KMS-11 (cell line): ENCODE data around the gene ACSM6.

Experiments used
- H2AFZ ChIP-seq: fragments of 200-600 bp; sonication (generic); 2 replicates; pipeline ENCODE4 v1.6.1; 2016; ENCODE audit warnings: antibody characterized with exemption, mixed run types, low read depth
- H3K27ac ChIP-seq: fragments of 200-600 bp; sonication (generic); 2 replicates; pipeline ENCODE4 v1.6.1; 2016; ENCODE audit warnings: mild to moderate bottlenecking, mixed run types
- H3K27me3 ChIP-seq: fragments of 200-600 bp; sonication (generic); 2 replicates; pipeline ENCODE4 v1.6.1; 2017; ENCODE audit warnings: mild to moderate bottlenecking, low read depth, mixed run types, moderate library complexity; ENCODE audit not compliant: insufficient read depth
- H3K36me3 ChIP-seq: fragments of 200-600 bp; sonication (generic); 2 replicates; pipeline ENCODE4 v1.6.1; 2017; ENCODE audit warnings: mild to moderate bottlenecking, mixed run types; ENCODE audit not compliant: insufficient read depth
- H3K4me1 ChIP-seq: fragments of 200-600 bp; sonication (generic); 2 replicates; pipeline ENCODE4 v1.6.1; 2016; ENCODE audit warnings: mild to moderate bottlenecking, low read depth, mixed run types; ENCODE audit not compliant: poor library complexity, severe bottlenecking
- H3K4me2 ChIP-seq: fragments of 200-600 bp; sonication (generic); 2 replicates; pipeline ENCODE4 v1.7.0; 2016; ENCODE audit warnings: mild to moderate bottlenecking, mixed run types
- H3K4me3 ChIP-seq: fragments of 200-600 bp; sonication (generic); IDR thresholded peaks from 2 replicates; pipeline ENCODE4 v1.6.1; 2017; ENCODE audit warnings: low read depth, low read length, mixed read lengths; ENCODE audit not compliant: insufficient read depth
- H3K79me2 ChIP-seq: fragments of 200-600 bp; sonication (generic); 2 replicates; pipeline ENCODE4 v1.6.1; 2016; ENCODE audit warnings: low read depth, mixed run types; ENCODE audit not compliant: insufficient read depth
- H3K9ac ChIP-seq: fragments of 200-600 bp; sonication (generic); 2 replicates; pipeline ENCODE4 v1.6.1; 2016; ENCODE audit warnings: mild to moderate bottlenecking, mixed run types
- H4K20me1 ChIP-seq: fragments of 200-600 bp; sonication (generic); 2 replicates; pipeline ENCODE4 v1.6.1; 2016; ENCODE audit warnings: mild to moderate bottlenecking, mixed run types; ENCODE audit not compliant: insufficient read depth
- TF ChIP-seq, protein P1 (sequence below): fragments of 200-600 bp; sonication (generic); conservative IDR thresholded peaks from 2 replicates; pipeline ENCODE4 v1.6.1; 2017; ENCODE audit warnings: low read depth, mild to moderate bottlenecking, antibody characterized with exemption, low read length, moderate library complexity, mixed read lengths

ACSM6 gene

GRCh38 chr10:95266674-95267095 lies 72.6 kb downstream of the ACSM6 start:
- no peak overlapping the region for H3K4me3 ChIP-seq
- H4K20me1 ChIP-seq: no peaks in the 10 kb centered on the region
- H3K9ac ChIP-seq: no peak overlapping the region
- peak overlapping the region; percentile 19; the same call in 1 of the 2 replicates for H3K4me2 ChIP-seq
- TF ChIP-seq, protein P1, sequence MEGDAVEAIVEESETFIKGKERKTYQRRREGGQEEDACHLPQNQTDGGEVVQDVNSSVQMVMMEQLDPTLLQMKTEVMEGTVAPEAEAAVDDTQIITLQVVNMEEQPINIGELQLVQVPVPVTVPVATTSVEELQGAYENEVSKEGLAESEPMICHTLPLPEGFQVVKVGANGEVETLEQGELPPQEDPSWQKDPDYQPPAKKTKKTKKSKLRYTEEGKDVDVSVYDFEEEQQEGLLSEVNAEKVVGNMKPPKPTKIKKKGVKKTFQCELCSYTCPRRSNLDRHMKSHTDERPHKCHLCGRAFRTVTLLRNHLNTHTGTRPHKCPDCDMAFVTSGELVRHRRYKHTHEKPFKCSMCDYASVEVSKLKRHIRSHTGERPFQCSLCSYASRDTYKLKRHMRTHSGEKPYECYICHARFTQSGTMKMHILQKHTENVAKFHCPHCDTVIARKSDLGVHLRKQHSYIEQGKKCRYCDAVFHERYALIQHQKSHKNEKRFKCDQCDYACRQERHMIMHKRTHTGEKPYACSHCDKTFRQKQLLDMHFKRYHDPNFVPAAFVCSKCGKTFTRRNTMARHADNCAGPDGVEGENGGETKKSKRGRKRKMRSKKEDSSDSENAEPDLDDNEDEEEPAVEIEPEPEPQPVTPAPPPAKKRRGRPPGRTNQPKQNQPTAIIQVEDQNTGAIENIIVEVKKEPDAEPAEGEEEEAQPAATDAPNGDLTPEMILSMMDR: no peak
- no peaks in the 10 kb centered on the region for H3K27me3 ChIP-seq
- H3K79me2 ChIP-seq: no peaks in the 10 kb centered on the region
- peaks cover 77% of the 10 kb centered on the region for H3K4me1 ChIP-seq
- peaks cover 3% of the 10 kb centered on the region for H3K36me3 ChIP-seq
- H3K27ac ChIP-seq: peak overlapping the region; percentile 34; the same call in 1 of the 2 replicates
- no peak overlapping the region for H2AFZ ChIP-seq

GRCh38 chr10:95267251-95267650 lies 73.2 kb downstream of the ACSM6 start:
- TF ChIP-seq, protein P1: no peak
- peak overlapping the region; percentile 34; the same call in 1 of the 2 replicates for H3K27ac ChIP-seq
- H3K4me1 ChIP-seq: peaks cover 72% of the 10 kb centered on the region
- no peaks in the 10 kb centered on the region for H3K79me2 ChIP-seq
- no peaks in the 10 kb centered on the region for H3K27me3 ChIP-seq
- no peak overlapping the region for H3K4me3 ChIP-seq
- H2AFZ ChIP-seq: no peak overlapping the region
- H3K36me3 ChIP-seq: peaks cover 3% of the 10 kb centered on the region
- H4K20me1 ChIP-seq: no peaks in the 10 kb centered on the region
- H3K9ac ChIP-seq: no peak overlapping the region
- peak overlapping the region; percentile 19; the same call in 1 of the 2 replicates for H3K4me2 ChIP-seq

- peaks cover 4% of the 10 kb centered on the region; the same call in 1 of the 2 replicates for H3K79me2 ChIP-seq
- no peak overlapping the region for H2AFZ ChIP-seq
- no peak overlapping the region for H3K4me3 ChIP-seq
- no peak overlapping the region for H3K4me2 ChIP-seq
- H3K27me3 ChIP-seq: no peaks in the 10 kb centered on the region
- no peaks in the 10 kb centered on the region for H4K20me1 ChIP-seq
- H3K9ac ChIP-seq: no peak overlapping the region
- H3K36me3 ChIP-seq: peaks cover 3% of the 10 kb centered on the region
- no peak overlapping the region for H3K27ac ChIP-seq
- H3K4me1 ChIP-seq: peaks cover 60% of the 10 kb centered on the region
- TF ChIP-seq, protein P1: no peak
These were observed 74.4 kb downstream of the ACSM6 start for GRCh38 chr10:95268438-95268837.

DNA sequence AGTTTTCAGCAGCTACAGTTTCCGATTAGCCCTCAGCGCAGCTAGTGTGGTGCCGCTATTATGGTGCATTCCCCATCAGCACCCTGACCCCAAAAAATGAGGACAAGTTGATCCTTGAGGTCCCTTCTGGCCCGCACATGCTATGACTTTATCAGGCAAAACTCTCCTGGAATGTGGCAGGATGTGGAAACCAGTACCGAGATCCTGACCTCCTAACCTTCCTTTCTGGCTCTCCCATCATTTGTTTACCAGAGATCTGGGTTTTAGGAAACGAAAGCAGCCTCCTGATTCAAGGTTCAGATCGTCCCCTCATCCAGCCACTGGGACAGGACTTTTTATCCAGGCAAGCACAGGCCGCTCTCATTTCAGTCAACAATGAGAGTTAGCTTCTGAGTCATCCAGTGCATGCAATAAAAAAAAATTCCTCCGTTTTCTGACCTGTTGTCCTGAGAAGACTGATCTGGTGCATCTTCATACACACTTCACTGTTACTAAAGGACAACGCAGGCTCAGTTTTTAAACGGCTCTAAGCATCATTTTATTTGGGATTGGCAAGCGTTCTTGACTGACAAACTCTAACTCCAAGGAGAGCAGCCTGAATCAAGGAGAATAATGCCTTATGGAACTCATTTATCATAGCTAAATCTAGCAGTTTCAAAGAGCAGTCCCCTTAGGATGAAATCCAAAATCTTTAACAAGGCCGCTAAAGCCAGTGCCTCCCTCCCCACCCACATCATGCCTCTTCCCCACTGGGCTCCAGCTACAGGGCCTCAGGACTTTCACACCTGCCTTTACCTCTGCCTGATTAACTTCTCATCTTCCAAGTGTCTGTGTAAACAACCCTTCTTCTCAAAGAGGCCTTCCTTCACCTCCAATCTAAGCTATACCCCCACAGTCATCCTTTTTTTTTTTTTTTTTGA lies 79.6 kb downstream of the ACSM6 start:
- TF ChIP-seq, protein P1: no peak
- H3K9ac ChIP-seq: no peak overlapping the region
- H3K27me3 ChIP-seq: no peaks in the 10 kb centered on the region
- H3K36me3 ChIP-seq: no peaks in the 10 kb centered on the region; the same call in 1 of the 2 replicates
- H3K27ac ChIP-seq: no peak overlapping the region
- no peak overlapping the region for H2AFZ ChIP-seq
- H3K4me3 ChIP-seq: no peak overlapping the region
- H3K4me1 ChIP-seq: peaks cover 8% of the 10 kb centered on the region
- peaks cover 30% of the 10 kb centered on the region; the same call in 1 of the 2 replicates for H3K79me2 ChIP-seq
- H3K4me2 ChIP-seq: no peak overlapping the region
- H4K20me1 ChIP-seq: no peaks in the 10 kb centered on the region
